K562 (cell line): Measurements from ENCODE around the gene PSMD9.

ENCODE experiments used
- FOXM1 ChIP-seq, 2 experiments: fragments of 450-650 bp in 1 of 2; sonication (generic) in 1 of 2; formaldehyde crosslinking in 1 of 2; IDR thresholded peaks; 2 replicates each; pipeline versions ENCODE4 v1.6.1 to v1.9.0; 2017 to 2022; ENCODE audit warnings: low read depth in 2 of 2, mild to moderate bottlenecking in 2 of 2, missing genetic modification reagents in 1 of 2, moderate library complexity in 1 of 2
- ZNF212 ChIP-seq: fragments of 450-650 bp; formaldehyde crosslinking; IDR thresholded peaks from 2 replicates; pipeline ENCODE4 v1.4.0; 2020; ENCODE audit warnings: mild to moderate bottlenecking
- TF ChIP-seq, protein P1 (sequence below): sonication (generic); formaldehyde crosslinking; IDR thresholded peaks from 2 replicates; pipeline ENCODE4 v1.8.0; 2023; ENCODE audit warnings: mild to moderate bottlenecking, missing genetic modification reagents

DNA sequence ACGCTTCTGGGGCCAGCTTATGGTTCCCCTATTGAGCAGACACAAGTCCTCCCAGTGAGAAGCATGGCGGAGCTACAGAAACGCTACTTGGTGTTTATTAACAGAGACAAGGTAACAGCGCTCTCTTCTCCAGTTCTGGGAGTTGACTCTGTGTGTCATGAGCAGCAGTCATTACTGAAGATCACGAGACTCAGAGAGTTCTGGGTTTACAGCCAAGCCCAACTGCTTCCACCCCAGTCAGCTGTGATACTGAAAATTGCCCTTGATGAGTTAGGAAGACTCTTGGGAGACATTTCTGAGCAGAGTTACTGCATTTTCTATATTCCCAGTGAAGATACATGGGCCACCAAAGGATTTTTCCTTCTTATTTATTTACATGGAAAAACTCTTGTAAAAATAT, 78.4 kb downstream of the PSMD9 start:
- TF ChIP-seq ZNF212 (CRISPR knock-in tag) = no peak
- TF ChIP-seq FOXM1 (IDR thresholded peaks at IDR 0.05; ENCODE audit: low read depth) = no peak
- TF ChIP-seq FOXM1 (CRISPR knock-in tag; IDR thresholded peaks at IDR 0.05; ENCODE audit: low read depth) = no peak
- TF ChIP-seq, protein P1, sequence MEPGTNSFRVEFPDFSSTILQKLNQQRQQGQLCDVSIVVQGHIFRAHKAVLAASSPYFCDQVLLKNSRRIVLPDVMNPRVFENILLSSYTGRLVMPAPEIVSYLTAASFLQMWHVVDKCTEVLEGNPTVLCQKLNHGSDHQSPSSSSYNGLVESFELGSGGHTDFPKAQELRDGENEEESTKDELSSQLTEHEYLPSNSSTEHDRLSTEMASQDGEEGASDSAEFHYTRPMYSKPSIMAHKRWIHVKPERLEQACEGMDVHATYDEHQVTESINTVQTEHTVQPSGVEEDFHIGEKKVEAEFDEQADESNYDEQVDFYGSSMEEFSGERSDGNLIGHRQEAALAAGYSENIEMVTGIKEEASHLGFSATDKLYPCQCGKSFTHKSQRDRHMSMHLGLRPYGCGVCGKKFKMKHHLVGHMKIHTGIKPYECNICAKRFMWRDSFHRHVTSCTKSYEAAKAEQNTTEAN (CRISPR knock-in tag) = no peak
